GM21737 (cell line): ENCODE results near the gene GPATCH4.
"Not testable (repeated sequence)": the region's sequence is repeated elsewhere in the genome, so short reads cannot be mapped to it uniquely, and the experiment has no call there.

ENCODE experiments used
- ATAC-seq: cut with Tn5 transposase; IDR thresholded peaks from one replicate; pipeline ENCODE4 v1.9.1; 2021; ENCODE audit warnings: mild to moderate bottlenecking, moderate library complexity; ENCODE audit not compliant: unreplicated experiment

GPATCH4 gene

DNA sequence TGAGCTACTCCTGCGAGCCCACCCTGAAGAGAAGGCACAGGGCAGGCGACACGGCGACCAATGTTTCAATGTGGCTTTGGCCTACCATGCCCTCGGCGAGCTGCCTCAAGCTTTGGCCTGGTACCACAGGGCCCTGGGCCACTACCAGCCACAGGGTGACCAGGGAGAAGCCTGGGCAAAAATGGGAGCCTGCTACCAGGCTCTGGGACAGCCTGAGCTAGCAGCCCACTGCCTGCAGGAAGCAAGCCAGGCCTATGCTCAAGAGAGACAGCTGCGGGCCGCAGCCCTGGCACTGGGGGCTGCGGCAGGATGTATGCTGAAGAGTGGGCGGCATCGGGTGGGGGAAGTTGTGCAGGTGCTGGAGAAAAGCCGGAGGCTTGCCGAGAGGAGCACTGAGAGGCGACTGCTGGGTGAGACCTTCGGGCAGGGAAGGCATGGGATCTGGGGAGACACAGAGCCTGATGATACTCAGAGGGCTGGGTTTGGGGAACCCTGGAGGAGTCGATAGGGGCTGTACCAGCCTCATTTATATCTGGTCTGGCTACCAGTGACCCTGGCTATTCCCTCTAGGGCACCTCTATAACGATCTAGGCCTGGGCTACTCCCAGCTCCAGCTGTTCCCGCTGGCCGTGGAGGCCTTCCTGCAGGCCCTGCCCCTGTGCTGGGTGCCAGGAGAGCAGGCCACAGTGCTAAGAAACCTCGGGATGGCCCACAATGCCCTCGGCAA lies 19.5 kb downstream of the GPATCH4 start:
- no peak for ATAC-seq

GRCh38 chr1:156579472-156579871 lies 21.8 kb downstream of the GPATCH4 start, which contains the start of gene TTC24:
Gene TTC24 (plus strand): TSS chr1:156579723. CDS start chr1:156581365, 1,642 bp downstream.
- no peak for ATAC-seq

- ATAC-seq = no peak
Measured at GRCh38 chr1:156578055-156578454, 23.2 kb downstream of the GPATCH4 start.

DNA sequence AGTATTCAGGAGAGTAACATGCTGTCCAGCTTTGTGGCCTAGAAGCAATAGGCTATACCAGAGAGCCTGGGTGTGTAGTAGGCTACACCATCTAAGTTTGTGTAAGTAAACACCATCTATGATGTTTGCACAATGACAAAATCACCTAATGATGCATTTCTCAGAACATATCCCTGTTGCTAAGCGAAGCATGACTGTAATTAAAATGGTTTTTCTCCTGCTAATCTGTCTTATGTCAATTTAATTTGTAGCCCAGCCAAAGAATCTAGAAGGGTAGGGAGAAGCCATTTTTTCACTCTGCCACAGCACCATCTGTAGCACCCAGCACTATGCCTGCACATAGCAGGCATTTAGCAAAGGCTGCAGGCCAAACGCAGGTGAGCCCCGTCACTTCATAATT lies 23.7 kb downstream of the GPATCH4 start:
- no peak for ATAC-seq

- ATAC-seq = no peak
Measured at GRCh38 chr1:156574039-156574633, 27.1 kb downstream of the GPATCH4 start.

- no peak for ATAC-seq
Measured at GRCh38 chr1:156572663-156573018, 28.6 kb downstream of the GPATCH4 start.

DNA sequence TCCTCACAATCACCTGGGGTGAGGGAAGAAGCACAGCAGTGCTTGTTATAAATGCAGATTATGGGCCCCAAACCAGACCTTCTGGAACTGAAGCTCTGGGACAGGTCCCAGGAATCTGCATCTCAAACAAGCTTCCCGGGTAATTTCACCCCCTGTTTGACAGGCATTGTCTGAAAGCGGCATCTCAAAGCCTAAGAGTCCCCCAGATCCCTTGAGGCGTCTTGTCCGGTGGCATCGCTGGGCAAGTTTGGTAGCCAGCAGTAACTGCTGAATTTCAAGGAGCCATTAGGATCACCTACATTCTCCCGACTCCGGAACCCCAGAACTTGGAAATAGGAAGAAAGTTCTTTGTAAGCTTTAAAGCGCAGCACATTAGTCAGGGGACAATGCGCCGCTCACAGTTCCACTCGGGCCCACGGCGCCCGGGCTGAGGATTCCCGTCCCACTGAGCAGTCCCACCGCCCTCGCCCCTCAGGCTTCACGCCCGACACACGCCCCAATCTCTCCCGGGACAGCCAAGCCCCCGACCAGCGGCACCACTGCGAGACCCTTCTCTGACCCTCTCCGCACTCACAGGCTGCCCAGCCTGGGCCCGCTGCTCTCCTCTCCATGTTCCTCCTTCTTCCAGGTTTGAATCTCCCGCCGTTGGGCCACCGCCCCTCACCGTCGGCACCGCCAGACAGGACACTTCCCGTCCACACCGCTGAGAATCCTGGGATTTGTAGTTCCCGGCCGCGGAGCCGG lies 29.2 kb downstream of the GPATCH4 start, which contains the start of gene IQGAP3:
Gene IQGAP3 (minus strand): TSS at position 647 of the 744 bp plus-strand sequence. CDS start 36 bp downstream, at position 611.
- peak; percentile 73 for ATAC-seq

DNA sequence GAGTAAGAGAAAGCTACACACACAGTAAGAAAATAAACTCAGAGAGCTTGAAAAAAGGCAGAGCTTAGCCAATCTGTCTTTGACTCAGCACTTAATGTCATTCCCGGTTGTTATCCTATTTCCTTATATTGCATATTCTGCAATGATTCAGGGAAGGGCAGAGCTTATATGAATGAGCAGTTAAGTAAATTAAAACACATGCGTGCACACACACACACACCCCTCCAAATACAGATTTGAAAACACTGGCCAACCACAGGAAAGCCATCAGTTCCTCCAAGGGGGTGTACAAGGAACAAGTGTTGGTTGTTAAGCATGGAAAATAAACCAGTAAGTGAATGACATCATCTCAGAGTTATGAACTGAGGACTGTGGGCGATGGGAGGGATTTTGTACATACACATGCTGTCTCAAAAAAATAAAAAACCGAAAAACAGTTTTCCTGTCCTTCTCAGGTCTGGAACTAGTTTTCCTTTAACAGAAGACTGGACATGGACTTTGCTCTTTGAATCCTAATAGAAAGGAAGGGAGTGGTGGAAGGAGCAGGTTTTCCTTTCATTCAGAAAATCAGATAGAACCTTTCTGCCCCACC lies 29.9 kb downstream of the GPATCH4 start:
- ATAC-seq = no peak

DNA sequence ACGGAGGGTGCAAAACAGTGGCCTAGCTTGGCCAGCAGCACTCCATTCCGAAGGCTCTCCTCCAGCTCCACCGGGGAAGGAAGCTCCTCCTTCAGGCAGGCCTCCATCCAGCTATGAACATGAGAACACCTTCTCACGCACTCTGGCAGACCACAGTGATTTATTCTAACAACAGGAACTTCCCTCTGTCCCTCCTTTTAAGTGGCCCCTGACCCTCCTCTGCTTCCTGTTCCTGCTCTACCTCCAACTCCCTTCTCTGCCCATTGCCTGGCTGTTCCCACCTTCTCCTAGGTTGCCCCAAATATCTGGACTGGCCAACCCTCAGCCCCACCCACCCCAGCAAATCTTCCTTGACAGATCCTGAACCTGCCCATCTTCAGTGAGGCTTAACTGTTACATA lies 34.8 kb downstream of the GPATCH4 start:
- ATAC-seq = no peak

GRCh38 chr1:156565519-156565918 lies 35.8 kb downstream of the GPATCH4 start:
- no peak for ATAC-seq

DNA sequence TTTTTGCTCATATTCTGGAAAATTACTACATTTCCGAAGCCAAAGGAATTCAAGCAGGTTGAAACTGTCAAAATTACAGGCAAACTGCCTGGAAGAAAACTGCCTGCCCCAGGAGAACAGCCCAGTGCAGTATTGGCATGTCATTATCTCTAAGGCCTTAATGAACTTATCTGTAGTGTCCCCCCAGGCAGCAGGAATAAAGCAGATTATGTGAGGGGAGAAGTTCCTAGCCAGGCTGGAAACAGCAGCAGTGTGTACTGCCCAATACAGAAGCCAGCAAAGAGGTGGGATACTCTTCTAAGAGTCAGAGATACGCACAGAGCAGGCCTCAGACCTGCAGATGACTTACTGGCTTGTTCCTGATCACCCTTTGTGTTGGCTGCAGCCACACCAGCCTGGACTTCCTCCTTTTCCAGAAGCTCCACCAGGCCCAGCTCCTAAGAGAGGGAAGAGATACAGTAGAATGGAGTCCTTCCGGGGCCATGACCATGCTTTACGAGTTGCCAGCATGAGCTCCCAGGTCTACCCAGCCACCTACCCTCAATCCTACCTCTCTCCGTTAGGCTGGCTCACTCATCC lies 40.6 kb downstream of the GPATCH4 start:
- ATAC-seq = no peak

DNA sequence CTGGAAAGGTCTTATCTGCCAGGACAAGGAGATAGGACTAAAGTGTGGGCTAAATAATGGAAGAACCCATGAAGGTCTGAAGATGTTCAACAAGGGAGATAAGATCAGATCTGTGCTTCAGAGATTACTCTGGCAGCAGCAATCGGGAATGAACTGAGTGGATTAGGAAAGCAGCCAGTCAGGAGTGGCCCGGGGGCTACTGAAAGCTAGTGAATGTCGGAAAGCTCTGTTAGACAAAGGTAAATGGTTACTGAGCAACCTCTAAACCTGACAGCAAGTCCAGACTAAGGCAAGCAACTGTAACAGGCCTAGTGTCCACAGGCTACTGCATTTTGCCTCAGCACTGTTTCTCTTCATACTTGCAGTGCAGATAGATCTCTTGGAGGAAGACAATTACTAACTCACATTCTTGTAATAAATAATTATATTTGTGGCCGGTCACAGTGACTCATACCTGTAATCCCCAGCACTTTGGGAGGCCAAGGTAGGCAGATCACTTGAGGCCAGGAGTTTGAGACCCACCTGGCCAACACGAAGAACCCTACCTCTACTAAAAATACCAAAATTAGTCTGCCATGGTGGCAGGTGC lies 41.4 kb downstream of the GPATCH4 start:
- ATAC-seq = no peak

- ATAC-seq = no peak
Measured at GRCh38 chr1:156559086-156559796, 42.0 kb downstream of the GPATCH4 start.

- no peak for ATAC-seq
Measured at GRCh38 chr1:156556354-156556753, 44.9 kb downstream of the GPATCH4 start.

DNA sequence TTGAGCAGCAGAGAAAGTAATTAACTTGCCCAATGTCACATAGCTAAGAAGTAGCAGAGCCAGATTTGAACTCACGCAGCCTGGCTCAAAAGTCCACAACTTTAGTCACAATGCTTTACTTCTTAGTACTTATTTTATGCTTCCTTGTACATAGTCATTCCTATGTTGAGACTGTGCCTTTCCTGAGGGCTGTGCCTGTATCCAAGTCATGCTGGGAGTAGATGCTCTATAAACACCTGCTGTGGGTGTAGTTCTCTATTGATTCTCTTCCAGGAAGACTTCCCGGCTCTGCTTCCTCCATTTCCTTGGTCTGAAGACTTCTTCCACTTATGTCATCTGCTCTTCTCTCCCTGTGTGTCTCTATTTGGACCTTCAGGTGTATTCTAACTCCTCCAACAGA lies 45.6 kb downstream of the GPATCH4 start:
- ATAC-seq = no peak

GRCh38 chr1:156554971-156555370 lies 46.3 kb downstream of the GPATCH4 start:
- no peak for ATAC-seq

- no peak for ATAC-seq
Measured at GRCh38 chr1:156553860-156554485, 47.3 kb downstream of the GPATCH4 start.

GRCh38 chr1:156552937-156553336 lies 48.3 kb downstream of the GPATCH4 start:
- ATAC-seq = not testable (repeated sequence)

DNA sequence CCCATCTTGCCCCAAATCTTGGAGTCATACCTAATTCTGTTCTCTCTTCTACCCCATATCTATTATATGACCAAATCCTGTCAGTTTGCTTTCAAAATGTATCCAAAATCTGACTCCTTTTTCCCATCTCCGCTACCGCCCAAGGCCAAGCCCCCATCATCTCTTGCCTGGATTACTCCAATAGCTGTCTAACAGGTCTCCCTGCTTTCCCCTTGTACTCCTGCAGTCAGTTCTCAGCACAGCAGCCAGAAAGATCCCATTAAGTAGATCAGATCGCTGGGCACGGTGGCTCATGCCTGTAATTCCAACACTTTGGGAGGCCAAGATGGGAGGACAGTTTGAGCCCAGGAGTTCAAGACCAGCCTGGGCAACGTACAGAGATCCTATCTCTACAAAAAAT lies 48.8 kb downstream of the GPATCH4 start:
- no peak for ATAC-seq

- no peak for ATAC-seq
Measured at GRCh38 chr1:156551869-156552268, 49.4 kb downstream of the GPATCH4 start.
